Activated naive CD8-positive, alpha-beta T cell (primary cell): ENCODE measurements around the gene LENG1.
"Not testable (repeated sequence)": the region's sequence is repeated elsewhere in the genome, so short reads cannot be mapped to it uniquely, and the experiment has no call there.

Experiments used
- H3K27ac Mint-ChIP-seq: one replicate; pipeline ENCODE4 v1.8.0; 2021; ENCODE audit warnings: mixed read lengths
- H3K27me3 Mint-ChIP-seq: one replicate; pipeline ENCODE4 v1.8.0; 2021; ENCODE audit warnings: mixed read lengths
- H3K36me3 Mint-ChIP-seq: one replicate; pipeline ENCODE4 v1.8.0; 2021; ENCODE audit warnings: mixed read lengths
- H3K4me1 Mint-ChIP-seq: one replicate; pipeline ENCODE4 v1.8.0; 2021; ENCODE audit warnings: low read depth, mixed read lengths
- H3K4me3 Mint-ChIP-seq: one replicate; pipeline ENCODE4 v1.8.0; 2021; ENCODE audit warnings: mild to moderate bottlenecking, mixed read lengths
- H3K9me3 Mint-ChIP-seq: one replicate; pipeline ENCODE4 v1.8.0; 2021; ENCODE audit warnings: low read depth, mixed read lengths

Gene LENG1

GRCh38 chr19:54179262-54179852 is 19.8 kb upstream of the LENG1 start:
- H3K27ac Mint-ChIP-seq = no peak overlapping the region

GRCh38 chr19:54178581-54179261 is 19.2 kb upstream of the LENG1 start:
- Mint-ChIP-seq H3K36me3 (peaks cover 4% of the 10 kb centered on the region), H3K4me3 (no peak overlapping the region), H3K27me3 (no peaks in the 10 kb centered on the region)

More at GRCh38 chr19:54179262-54179852, 19.8 kb upstream of the LENG1 start:
- Mint-ChIP-seq H3K9me3 (no peaks in the 10 kb centered on the region), H3K27me3 (no peaks in the 10 kb centered on the region), H3K36me3 (peaks cover 6% of the 10 kb centered on the region), H3K4me1 (no peaks in the 10 kb centered on the region), H3K4me3 (no peak overlapping the region)

DNA sequence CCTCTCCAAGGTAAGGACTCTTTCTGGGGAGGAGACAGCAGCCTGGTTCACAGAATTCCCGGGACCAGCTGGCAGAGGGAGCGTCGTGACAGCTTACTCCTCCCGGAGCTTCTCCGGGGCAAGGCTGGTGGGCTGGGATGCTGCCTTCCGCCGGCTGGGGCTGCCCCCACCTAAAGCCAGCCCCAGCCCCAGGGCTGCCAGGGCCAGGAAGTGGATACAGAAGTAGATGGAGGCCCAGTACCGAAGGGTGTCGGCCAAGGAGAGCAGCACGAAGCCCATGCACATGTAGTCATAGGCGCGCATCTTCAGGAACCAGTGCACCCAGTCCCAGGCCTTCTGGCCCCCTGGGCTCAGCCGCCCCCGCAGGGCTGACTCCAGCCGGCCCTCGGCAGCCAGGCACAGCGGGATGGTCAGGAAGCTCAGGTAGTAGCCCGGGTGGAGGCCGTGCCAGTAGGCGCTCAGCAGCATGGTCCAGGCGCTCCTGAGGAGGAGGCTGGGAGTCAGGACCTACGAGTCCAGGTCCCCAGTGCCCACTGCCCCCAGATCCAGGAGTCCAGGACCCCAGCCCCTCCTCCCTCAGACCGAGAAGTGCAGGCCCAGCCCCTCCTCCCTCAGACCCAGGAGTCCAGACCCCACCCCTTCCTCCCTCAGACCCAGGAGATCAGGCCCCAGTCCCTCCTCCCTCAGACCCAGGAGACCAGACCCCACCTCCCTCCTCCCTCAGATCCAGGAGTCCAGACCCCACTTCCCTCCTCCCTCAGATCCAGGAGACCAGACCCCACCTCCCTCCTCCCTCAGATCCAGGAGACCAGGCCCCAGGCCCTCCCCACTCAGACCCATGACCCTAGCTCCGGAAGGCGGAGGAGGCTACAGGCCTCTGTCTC is 14.7 kb upstream of the LENG1 start:
- Mint-ChIP-seq H3K36me3 (peaks cover 4% of the 10 kb centered on the region), H3K4me1 (peaks cover 2% of the 10 kb centered on the region), H3K9me3 (no peaks in the 10 kb centered on the region), H3K27me3 (no peaks in the 10 kb centered on the region), H3K4me3 (no peak overlapping the region), H3K27ac (no peak overlapping the region)

More at GRCh38 chr19:54178581-54179261, 19.2 kb upstream of the LENG1 start:
- Mint-ChIP-seq H3K9me3 (no peaks in the 10 kb centered on the region), H3K4me1 (no peaks in the 10 kb centered on the region), H3K27ac (no peak overlapping the region)

DNA sequence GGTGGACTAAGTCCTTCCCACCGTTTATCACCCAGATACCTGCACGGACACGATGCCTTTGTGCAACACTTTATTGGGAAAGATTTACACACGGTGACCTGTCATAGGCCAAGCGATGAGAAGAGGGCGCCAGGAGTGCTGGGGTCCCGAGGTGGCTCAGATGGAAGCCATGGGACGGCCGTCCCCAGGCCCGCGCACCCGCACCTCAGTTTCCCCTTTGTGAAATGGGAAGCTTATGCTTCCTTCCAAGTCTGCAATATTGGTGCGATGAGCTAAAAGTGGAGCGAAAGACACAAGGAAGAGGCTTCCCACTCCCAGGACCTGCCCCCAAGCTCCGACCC is 13.8 kb upstream of the LENG1 start:
- Mint-ChIP-seq H3K27ac (no peak overlapping the region), H3K9me3 (no peaks in the 10 kb centered on the region), H3K4me1 (peaks cover 4% of the 10 kb centered on the region), H3K27me3 (no peaks in the 10 kb centered on the region), H3K36me3 (peaks cover 3% of the 10 kb centered on the region), H3K4me3 (no peak overlapping the region)

- H3K4me1 Mint-ChIP-seq = peaks cover 6% of the 10 kb centered on the region
- H3K27me3 Mint-ChIP-seq = no peaks in the 10 kb centered on the region
- H3K36me3 Mint-ChIP-seq = no peaks in the 10 kb centered on the region
- no peak within 1 kb of the TSS for H3K27ac Mint-ChIP-seq
- H3K9me3 Mint-ChIP-seq = no peaks in the 10 kb centered on the region
- H3K4me3 Mint-ChIP-seq = no peak within 1 kb of the TSS
Measured at GRCh38 chr19:54172471-54173358, 13.2 kb upstream of the LENG1 start, which contains the start of gene TMC4. TMC4 (minus strand) TSS chr19:54173160; CDS start chr19:54173117, 43 bp downstream.

- H3K27me3 Mint-ChIP-seq, H3K4me3 Mint-ChIP-seq, H3K9me3 Mint-ChIP-seq, H3K36me3 Mint-ChIP-seq, H3K4me1 Mint-ChIP-seq, H3K27ac Mint-ChIP-seq: not testable (repeated sequence)
Measured at GRCh38 chr19:54171736-54172431, 12.4 kb upstream of the LENG1 start.

DNA sequence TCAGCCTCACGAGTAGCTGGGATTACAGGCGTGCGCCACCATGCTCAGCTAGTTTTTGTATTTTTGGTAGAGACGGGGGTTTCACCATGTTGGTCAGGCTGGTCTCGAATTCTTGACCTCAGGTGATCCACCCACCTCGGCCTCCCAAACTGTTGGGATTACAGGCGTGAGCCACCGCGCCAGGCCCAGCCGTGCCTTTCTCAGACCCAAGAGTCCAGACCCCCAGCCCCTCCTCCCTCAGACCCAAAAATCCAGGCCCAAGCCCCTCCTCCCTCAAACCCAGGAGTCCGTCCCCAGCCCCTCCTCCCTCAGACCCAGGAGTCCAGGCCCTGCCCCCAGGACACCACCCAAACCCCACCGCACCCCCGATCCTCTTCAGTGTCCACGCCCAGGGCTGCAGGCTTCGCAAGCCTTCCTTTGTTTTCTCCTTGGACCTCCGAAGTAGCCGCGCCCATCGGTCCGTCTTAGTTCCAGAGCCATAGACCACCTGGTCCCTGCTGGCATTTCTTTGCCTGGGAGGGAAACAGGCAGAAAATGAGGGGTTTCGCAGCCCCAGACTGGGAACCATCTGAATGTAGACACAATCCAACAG is 9.7 kb upstream of the LENG1 start:
- Mint-ChIP-seq H3K4me1 (peaks cover 12% of the 10 kb centered on the region), H3K27ac (no peak overlapping the region), H3K36me3 (no peaks in the 10 kb centered on the region), H3K9me3 (no peaks in the 10 kb centered on the region), H3K4me3 (no peak overlapping the region), H3K27me3 (no peaks in the 10 kb centered on the region)

GRCh38 chr19:54168174-54168917 is 8.8 kb upstream of the LENG1 start:
- Mint-ChIP-seq H3K4me3 (no peak overlapping the region), H3K9me3 (no peaks in the 10 kb centered on the region), H3K27me3 (no peaks in the 10 kb centered on the region), H3K4me1 (peaks cover 17% of the 10 kb centered on the region), H3K36me3 (no peaks in the 10 kb centered on the region), H3K27ac (no peak overlapping the region)

DNA sequence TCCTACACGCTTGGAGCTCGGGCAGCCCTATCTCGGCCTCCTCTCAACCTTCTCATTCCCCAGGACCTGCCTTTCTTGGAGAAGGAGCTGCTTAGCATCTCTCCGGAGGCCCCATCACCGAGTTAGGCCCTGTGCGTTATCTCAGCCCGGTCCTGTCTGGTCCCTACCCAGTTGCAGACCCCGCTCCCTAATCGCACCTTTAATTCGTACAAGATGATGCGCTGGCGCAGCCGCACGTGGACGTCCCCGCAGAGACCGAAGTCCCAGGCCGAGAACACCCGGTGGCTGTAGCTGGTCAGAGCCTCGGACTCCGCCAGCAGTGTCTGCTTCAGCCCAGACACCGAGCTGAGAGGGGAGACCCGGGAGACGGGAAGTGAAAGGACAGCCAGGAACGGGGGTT is 5.7 kb upstream of the LENG1 start:
- Mint-ChIP-seq H3K27ac (no peak overlapping the region), H3K4me1 (peaks cover 39% of the 10 kb centered on the region), H3K36me3 (no peaks in the 10 kb centered on the region), H3K27me3 (no peaks in the 10 kb centered on the region), H3K4me3 (no peak overlapping the region), H3K9me3 (no peaks in the 10 kb centered on the region)

DNA sequence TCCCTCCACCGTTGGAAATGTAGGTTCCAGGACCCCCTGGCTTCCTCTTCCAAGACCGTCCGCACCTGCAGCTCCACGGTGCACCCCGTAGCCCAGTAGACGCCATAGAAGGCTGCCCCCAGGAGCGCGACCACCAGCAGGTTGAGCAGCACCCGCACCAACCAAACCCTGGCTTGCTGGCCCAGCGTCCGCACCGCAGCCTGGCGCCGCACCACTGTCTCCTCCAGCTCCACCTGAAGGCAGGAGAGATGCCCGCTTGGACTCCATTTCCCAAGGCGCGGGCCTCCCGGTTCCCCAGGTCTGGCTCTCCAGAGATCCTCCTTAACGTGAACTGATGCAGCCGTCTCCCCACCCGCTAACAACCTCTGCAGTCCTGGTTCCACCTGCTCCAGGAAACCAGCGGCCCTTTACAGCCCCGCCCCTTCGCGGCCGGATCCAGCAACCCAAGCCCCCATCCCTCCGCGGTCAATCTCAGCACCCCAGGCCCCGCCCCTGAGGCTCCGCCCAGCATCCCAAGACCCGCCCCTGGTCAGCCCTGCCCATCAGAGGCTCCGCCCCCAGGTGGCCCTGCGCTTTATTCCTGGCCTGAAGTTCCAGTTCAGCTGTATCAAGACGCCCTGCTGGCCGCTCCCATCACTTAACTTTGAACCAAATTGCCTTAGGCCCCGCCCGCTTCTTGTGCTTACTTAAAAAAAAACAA is 5.0 kb upstream of the LENG1 start:
- no peak overlapping the region for H3K27ac Mint-ChIP-seq
- H3K27me3 Mint-ChIP-seq = no peaks in the 10 kb centered on the region
- peak overlapping the region; percentile 67 for H3K4me3 Mint-ChIP-seq
- peaks cover 44% of the 10 kb centered on the region for H3K4me1 Mint-ChIP-seq
- no peaks in the 10 kb centered on the region for H3K36me3 Mint-ChIP-seq
- H3K9me3 Mint-ChIP-seq = no peaks in the 10 kb centered on the region

- H3K27ac Mint-ChIP-seq = peak overlapping the region; percentile 66
Measured at GRCh38 chr19:54162884-54163283, 3.4 kb upstream of the LENG1 start.

GRCh38 chr19:54162241-54162805 is 2.8 kb upstream of the LENG1 start:
- Mint-ChIP-seq H3K9me3 (no peaks in the 10 kb centered on the region), H3K27ac (peak overlapping the region; percentile 55), H3K36me3 (no peaks in the 10 kb centered on the region), H3K4me3 (peak overlapping the region; percentile 89), H3K27me3 (no peaks in the 10 kb centered on the region), H3K4me1 (peaks cover 52% of the 10 kb centered on the region)

More at GRCh38 chr19:54162884-54163283, 3.4 kb upstream of the LENG1 start:
- Mint-ChIP-seq H3K4me1 (peaks cover 52% of the 10 kb centered on the region), H3K9me3 (no peaks in the 10 kb centered on the region), H3K4me3 (peak overlapping the region; percentile 89), H3K27me3 (no peaks in the 10 kb centered on the region), H3K36me3 (no peaks in the 10 kb centered on the region)
